ENCODE measurements around the gene CCDC184.
"Not testable (repeated sequence)": the region's sequence is repeated elsewhere in the genome, so short reads cannot be mapped to it uniquely, and the experiment has no call there.

CCDC184 gene

DNA sequence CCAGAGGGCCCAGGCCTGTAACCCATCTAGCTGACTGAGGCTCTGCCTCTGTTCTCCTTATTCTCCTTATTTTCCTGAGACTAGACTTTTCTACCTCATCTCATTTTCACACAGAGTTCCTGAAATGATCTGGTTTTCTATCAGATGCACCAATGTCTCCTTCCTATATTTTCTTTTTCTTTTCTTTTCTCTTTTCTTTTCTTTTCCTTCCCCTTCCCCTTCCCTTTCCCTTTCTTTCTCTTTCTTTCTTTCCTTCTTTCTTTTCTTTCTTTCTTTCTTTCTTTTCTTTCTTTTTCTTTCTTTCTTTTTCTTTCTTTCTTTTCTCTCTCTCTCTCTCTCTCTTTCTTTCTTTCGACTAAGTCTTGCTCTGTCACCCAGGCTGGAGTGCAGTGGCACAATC is 3.0 kb upstream of the CCDC184 start:
- DNase-seq = no peak

DNA sequence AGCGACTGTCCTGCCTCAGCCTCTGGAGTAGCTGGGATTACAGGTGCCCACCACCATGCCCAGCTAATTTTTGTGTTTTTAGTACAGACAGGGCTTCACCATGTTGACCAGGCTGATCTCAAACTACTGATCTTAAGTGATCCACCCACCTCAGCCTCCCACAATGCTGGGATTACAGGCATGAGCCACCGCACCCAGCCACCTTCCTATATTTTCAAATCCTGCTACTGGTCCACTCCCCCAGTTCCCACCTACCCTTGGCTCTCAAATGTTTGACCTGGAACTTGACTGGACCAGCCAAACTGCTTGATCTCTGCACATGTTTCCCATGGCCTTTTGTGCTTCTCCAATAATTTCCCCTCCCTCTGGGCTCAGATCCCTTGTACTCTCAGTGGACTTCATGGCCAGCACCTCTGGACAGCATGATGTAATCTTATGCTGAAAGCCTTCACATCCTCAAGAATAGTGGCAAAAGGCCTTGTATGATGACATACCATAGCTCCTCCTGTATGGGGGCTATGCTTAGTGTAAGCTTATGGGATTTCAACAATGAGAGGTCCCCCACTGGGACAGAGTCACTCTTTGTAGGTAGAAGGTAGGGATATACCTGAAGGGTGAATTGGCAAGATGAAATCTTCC is 2.5 kb upstream of the CCDC184 start:
- no peak for DNase-seq

DNA sequence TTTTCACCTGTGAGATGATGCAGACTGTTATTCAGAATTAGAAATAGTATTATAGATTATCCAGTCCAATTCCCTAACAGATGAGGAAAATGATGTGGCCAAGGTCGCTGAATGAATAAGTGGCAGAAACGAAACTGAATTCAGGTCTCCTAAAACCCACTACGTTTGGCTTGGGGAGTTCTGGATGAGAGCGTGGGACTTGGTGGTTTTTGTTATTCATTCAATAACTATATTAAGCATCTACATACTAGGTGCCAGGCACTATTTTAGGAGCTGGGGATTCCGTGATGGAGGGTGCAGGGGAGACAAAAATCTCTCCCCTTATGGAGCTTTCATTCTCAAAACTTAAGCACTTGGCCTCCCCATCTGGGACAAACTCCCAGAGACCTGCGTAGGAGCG is 813 bp upstream of the CCDC184 start:
- DNase-seq = no peak

DNA sequence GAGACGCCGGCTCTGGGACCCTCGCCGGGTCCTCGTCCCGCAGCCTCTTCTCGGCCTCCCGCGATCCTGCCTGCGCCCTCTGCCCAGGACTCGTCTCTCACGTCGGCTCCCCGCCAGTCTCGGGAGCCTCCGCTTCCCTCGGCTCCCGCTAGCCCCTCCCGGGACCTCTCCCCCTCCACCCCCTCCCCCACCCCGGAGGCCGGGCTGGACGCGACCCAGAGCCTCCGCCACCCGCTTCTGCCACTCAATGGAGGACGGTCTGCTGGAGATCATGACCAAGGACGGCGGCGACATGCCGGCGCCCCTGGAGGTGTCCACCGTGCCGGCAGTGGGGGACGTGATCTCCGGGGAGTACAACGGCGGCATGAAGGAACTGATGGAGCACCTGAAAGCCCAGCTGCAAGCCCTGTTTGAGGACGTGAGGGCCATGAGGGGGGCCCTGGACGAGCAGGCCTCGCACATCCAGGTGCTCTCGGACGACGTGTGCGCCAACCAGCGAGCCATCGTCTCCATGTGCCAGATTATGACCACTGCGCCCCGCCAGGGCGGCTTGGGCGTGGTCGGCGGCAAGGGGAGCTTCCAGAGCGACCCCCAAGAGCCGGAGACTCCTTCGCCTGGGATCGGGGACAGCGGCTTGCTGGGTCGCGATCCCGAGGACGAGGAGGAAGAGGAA is 568 bp downstream of the CCDC184 start:
- DNase-seq = no peak

DNA sequence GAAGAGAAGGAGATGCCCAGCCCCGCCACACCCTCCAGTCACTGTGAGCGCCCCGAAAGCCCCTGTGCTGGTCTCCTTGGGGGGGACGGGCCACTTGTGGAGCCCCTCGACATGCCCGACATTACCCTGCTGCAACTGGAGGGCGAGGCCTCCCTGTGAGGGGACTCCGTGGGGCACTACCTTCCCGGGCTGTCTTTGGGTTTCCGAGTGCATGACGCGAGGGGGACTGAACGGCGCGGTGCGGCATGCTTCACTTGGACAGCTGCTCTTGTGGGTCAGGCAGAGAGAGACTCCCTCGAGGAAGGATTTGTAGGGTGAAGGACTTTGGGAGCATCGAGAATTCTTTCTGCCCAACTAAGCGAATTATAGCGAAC is 1.1 kb downstream of the CCDC184 start:
- no peak for DNase-seq

DNA sequence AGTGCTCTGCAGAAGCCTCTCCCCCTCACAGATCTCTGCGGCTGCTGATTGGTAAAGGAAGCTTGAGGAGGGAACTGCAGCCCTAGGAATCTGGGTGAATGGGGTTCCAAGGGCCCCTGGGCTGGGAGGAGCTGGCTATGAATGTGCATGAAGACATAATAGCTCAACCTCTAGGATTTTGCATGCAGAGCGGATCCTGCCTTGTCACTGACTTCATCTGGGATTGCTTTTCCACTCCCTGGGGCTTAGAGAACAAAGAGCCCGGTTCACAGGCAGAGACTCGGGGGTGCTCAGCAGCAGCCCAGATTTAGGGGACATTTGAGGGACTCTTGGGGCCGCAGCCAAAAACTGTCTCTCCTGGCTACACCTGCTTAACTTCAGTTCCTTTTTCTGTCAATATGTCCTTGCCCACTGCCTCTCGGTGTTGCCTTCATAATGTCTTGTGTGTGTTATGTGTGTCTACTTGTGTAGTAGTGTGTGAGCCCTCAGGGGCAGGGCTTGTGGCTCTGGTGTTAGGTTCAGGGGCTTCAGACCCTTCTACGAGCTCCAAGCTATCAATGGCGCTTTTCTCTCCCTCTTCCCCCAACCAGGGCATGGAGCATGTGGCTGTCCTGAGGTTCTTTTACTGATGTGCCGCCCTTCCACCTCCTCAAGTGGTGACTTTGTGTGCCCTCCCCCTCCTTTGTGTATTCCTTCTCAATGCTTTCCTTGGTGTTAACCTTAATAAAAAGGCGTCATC is 1.9 kb downstream of the CCDC184 start:
- DNase-seq = no peak

DNA sequence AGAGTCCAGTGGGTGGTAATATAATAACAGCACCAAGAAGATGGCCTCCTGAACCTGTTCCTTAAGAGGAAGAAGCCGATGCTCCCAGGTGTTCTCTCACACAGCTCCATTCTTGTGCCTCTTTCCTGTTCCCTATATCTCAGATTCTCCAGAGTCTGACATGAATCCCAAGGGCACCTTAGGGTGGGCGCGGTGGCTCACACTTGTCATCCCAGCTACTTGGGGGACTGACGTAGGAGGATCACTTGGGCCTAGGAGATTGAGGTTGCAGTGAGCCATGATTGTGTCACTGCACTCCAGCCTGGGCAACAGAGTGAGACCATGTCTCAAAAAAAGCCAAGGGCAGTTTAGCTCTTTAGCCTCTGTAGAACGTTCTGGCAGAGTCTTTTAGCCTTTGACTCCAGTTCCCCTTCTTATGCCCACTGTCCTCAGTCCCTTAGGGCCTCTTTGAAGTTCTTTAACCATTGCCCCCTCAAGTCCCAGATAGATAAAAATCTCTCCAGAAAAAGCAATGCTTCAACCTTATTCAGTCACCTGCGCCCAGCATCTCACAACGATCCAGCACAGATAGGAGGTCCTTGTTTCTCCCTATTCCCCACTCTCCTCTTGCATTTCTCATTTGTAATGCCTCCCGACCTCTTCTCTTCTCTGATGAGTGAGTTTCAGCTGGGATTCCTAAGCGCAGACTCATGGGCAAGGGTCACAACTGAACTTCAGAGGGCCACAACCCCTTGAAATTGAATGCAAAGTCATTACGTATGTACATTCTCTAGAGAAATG is 4.7 kb downstream of the CCDC184 start:
- no peak for DNase-seq

DNA sequence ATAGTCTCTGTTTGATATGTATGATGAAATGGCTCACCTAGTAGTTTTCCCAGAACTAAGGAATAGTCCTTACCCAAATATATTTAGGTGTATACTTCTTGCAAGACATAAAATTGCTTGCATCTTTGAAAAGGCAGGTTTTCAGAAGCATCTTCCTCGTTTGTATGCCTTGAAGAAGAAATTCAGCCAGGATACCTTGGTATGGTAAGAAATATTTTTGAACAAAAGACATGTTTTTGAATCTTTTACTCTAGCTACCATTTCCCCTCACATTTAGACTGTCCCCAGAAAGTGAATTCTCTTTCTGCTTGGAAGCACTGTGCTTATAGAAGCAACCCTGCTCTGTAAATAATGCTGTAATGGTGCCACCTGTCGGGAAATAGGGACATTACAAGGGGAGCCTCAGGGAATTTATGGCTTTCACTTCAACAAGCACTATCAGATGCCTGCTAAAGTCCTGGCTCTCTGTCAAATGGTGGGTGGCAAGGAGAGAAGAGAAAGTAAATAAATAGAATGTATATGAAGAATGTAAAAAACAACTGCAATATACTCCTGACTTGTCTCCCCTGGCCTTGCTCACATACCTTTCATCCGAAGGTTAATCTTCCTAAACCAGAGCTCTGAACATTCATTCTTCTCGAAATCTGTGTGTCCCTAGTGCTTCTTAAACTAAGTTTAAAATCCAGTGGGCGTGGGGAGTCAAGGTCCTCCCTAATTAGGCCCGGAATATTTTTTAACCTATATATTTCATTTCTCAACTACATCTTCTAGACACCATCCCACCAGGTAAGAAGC is 6.1 kb downstream of the CCDC184 start:
- DNase-seq = peak; percentile 63

DNA sequence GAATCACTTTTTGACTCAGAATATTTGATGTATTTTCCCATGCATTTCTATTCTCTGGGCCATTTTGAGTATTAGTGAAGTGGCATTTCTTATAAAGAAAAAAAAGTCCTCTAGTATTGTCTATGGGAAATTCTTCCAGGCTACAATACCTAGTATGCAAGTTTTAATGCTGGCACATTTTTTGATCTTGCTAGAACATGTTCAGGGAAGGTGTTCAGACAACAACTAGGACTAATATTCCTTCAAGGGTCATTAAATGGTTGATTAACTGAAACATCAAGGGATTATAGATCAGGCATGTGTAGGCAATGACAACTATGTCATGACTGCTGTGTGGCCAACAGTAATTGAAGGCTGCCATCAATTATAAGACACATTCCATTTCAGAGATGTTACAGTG is 7.7 kb downstream of the CCDC184 start:
- DNase-seq = no peak

DNA sequence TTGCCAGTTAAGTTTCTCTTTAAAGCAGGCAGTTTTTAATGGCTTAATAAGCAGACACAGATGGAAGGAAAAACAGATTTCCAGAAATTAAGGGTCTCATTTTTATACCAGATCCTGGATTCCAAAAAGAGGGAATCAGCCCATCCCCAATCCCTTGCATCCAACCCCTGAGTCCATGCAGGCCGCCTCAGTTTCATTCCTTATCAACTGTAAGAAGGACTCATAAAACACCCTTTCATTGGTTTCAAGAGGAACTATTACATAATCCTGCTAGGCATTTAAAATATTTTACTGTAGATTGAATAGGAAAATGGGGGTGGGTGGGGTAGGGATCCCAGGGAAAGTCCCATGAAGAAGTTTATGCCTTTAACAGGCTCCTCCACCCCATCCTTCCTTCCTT is 9.4 kb downstream of the CCDC184 start:
- no peak for DNase-seq

DNA sequence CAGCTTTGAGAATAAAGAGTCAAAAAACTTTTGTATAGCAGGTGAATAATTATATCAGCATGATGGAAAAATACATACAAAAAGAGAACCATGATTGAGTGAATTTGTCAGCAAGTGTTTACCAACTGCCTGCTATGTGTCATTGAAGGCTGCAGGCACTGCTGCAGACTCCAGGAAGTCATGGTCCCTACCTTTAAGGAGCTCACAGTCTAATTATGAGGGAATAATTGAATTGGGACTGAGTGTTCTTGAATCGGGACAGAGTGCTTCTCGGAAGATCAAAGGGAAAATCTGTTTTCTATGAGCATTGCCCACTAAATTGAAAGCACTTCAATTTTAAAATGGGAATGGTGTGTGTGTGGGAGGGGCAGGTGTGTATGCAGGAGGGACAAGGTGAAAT is 10.2 kb downstream of the CCDC184 start:
- DNase-seq = no peak

DNA sequence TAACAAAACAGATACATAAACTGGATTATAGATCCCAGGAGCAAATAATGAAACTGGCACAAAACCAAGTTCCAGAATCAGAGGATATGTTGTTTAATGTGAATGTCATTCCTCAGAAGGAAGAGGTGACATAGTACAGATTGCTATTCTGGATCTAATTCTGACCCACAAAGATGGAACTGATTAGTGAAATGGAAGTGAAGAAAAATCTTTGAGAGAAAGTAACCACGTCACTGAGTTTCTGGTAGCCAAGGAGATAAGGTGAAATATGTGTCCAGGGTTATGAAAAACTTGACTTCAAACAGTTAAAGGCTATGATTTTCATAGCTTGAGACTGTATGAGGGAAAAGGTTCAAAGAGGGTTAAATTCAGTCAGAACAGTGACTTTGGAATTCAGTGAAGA is 11.4 kb downstream of the CCDC184 start:
- DNase-seq = no peak

DNA sequence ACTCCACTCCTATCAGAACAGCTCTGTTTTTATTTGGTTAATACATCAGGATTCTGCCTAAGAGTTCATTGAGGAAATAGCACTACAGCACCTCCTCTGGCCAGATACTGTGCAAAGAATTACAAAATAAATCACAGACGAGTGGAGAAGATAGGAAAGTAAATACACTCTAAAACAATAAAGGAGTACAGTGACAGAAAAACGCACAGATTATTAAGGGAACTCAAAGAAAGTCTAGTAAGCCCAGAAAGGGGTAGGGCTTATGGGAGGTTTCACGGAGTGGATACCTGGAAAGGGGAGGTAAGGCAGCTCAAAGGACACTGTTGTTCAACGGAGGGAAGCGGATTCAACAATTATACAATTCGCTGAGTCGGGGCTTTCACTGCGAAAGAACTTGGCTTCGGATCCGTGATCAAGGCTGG is 14.1 kb downstream of the CCDC184 start:
- no peak for DNase-seq

DNA sequence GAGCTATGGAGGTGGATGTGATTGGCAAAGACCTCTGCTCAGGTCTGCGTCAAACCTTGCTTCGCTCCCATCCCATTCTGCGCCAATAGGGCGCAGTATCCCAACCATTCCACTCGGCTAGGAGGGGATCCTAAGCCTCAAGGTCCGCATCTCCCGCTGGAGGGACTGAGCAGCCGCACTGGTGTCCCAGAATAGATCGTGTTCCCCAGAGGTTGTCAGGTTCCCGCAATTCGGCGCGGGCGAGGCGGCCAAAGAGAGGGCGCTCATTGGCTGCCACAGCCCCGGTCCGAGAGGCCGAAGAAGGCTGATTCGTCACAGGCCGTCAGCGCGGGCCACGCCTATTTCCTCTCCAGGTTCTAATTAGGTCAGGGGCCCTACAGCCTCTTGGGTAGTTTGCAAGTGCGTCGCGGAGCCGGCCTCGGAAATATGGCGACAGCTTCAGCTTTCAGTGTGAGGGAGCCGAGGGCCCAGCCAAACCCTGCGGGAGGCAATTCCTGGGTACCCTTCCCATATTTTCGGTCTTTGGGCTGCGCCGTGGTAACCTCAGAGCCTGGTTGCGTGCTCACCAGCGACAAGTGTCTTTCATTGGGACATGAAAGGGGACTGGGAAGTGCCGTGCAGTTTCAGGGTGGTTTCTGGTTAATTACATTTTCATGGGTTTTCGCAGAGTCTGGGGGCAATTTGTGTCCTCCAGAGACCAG is 14.7 kb downstream of the CCDC184 start:
- peak; percentile 94 for DNase-seq

DNA sequence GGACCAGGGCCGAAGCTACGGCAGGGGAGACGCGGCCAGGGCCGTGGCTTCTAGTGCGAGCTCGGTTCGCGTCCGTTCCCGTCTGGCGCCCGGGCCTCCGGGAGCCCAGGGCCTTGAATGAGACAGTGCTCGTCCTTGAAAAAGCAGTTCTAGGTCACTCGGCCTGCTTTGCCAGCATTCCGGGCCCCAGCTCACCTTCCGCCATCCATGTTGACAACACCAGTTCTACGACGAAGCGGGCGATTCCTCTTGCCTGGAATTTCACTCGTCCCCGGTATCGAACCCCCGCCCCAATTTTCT is 15.2 kb downstream of the CCDC184 start:
- peak; percentile 23 for DNase-seq

DNA sequence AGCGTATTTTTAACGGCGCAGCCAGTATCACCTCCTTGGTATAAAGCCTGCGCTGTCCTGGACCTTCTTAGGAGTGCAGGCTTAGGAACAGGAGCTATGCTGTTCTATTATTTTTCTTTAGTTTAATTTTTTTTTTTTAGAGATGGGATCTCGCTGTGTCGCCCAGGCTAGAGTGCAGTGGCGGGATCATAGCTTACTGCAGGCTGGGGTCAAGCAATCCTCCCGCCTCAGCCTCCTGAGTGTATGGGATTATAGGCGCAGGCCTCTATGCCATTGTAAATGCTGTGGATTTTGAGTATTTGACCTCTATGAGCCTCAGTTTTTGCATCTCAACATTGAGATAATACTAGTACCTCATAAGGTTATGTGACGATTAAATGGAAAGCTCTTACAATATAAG is 15.5 kb downstream of the CCDC184 start:
- DNase-seq = no peak

DNA sequence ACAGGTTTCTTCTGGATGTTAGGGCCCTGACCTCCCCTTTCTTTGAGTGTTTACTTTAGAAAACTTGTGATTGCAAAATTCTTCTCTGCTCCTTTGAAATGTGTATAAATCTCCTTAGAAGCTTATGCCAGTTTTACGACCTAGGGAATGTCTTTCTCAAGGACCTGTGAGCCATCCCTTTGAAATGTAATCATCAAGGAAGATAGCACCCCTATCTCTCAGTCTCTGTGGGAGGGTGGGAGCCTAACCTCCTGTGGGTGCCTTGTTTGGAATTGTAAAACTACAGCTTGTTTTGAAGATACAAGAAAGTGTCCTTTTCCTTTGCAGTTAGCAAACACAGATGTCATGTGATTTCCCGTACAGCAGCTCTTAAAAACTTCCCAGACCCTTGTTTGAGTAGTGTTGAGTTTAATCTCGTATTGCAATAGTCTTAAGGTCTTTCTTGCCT is 16.4 kb downstream of the CCDC184 start:
- no peak for DNase-seq

DNA sequence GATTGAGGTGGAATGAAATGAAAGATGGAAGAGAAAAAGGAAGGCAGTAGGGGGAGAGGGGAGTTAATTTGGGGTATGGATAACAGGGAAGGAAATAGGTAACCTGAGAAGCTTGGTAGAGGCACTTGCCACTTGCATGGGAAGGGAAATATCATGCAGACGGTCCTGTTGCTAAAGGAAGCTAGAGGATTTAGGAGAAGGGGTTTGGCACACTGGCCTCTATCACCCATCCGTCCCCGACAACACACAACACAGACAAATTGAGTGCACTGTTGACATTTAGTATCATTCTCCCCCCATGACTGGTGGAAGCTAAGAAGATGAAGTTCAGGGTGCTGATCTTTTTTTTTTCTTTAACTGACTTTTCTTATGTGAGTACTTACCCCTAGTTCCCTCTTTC is 17.6 kb downstream of the CCDC184 start:
- no peak for DNase-seq

DNA sequence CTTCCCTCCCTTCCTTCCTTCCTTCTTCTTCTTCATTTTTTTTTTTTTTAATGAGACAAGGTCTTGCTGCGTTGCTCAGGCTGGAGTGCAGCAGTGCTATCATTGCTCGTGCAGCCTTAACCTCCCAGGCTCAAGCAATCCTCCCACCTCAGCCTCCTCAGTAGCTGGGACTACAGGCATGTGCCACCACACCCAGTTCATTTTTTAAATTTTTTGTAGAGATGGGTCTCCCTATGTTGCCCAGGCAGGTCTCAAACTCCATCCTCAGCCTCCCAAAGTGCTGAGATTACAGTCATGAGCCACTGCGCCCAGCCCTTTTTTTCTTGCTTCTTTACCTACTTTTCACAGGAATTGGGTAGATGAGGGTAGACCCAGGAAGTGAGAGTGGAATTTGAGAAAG is 18.1 kb downstream of the CCDC184 start:
- DNase-seq = no peak

DNA sequence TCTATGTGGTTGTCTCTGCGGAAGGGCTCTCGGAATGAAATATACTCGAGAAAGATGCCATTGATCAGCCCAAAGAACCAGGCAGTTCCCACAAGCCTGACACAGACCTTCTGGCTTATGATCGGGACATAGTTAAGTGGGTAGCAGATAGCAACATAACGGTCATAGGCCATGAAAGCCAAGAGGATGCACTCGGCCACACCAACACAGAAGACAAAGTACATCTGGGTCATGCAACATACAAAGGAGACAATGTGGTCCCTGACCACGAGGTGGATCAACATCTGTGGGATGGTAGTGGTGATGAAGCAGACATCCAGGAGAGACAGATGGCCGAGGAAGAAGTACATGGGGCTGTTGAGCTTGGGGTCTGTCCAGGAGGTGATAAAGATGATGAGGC is 19.3 kb downstream of the CCDC184 start:
- DNase-seq = no peak

DNA sequence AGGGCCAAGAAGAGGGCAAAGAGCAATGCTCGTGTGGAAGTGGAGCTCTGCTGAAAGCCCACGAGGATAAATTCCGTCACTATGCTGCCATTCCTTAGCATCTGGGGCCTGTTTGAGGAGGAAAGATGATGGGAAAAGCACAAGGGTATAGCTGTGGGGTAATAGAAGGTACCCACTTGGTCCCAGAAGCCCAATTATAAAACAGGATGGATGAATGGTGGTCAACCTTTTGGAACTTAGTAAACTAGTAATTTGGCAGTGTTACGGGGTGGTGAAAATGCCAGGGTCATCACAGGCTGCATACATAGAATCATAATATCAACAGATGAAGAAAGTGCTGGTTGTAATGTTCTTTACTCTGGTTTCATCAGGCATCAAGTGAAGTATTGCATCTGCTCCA is 19.7 kb downstream of the CCDC184 start, which contains the start of gene OR10AD1:
TSS of gene OR10AD1 (minus strand) at position 101 of the 400 bp plus-strand sequence. CDS start at position 101, 0 bp downstream.
- no peak for DNase-seq

DNA sequence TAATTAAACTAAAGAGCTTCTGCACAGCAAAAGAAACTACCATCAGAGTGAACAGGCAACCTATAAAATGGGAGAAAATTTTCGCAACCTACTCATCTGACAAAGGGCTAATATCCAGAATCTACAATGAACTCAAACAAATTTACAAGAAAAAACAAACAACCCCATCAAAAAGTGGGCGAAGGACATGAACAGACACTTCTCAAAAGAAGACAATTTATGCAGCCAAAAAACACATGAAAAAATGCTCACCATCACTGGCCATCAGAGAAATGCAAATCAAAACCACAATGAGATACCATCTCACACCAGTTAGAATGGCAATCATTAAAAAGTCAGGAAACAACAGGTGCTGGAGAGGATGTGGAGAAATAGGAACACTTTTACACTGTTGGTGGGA is 26.1 kb downstream of the CCDC184 start:
- DNase-seq = not testable (repeated sequence)
